Stimulated activated CD8-positive, alpha-beta memory T cell treated with anti-CD3 and anti-CD28 coated beads, Interleukin-15, amount 100 ng/mL, for 48 hours (primary cell): ENCODE data around the gene PGM2.

Experiments used
- DNase-seq, 2 donors: peaks; one replicate each; pipeline ENCODE4 v3.0.0-alpha.2; 2020; ENCODE audit warnings: low read depth in 2 of 2

Gene PGM2

GRCh38 chr4:37864786-37865185, 38.3 kb downstream of the PGM2 start:
- DNase-seq = no peak

DNA sequence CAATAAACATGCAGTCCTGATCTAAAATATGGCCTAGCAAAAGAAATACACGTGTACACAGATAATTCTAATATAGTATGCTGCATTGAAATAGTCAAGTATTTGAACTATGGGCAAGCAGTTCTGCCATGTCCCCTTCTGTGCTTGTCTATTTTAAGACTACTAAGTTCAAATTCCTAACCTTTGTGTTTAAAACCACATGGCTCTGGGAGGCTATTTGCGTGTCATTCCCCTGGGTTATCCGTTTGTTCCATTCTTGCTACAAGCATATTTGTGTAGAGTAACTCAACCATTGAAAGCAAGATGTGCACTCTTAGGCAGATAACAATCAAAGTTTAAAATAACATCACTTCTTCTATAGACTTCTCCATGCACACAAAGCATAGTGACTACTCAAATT, 39.0 kb downstream of the PGM2 start:
- DNase-seq = no peak

DNA sequence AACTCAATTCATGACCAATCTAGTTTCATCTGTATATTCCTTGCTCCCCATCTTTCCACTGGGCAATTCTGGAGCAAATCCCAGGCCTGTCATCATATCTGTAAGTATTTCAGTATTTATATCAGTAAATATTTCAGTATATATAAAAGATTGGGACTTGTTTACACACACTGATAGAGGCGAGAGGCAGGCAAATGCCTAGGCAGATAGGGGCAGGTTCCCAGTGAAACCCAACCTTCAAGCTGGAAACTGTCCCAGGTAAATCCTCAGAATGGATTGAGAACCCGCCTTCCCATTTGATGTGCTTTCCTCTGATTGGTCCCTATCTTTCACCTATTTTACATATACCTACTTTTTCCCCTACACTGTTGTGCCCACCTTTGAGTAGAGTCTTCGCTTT, 40.6 kb downstream of the PGM2 start:
- no peak for DNase-seq

- no peak for DNase-seq
Measured at GRCh38 chr4:37868238-37868637, 41.8 kb downstream of the PGM2 start.

GRCh38 chr4:37872310-37872988, 46.0 kb downstream of the PGM2 start:
- no peak for DNase-seq

DNA sequence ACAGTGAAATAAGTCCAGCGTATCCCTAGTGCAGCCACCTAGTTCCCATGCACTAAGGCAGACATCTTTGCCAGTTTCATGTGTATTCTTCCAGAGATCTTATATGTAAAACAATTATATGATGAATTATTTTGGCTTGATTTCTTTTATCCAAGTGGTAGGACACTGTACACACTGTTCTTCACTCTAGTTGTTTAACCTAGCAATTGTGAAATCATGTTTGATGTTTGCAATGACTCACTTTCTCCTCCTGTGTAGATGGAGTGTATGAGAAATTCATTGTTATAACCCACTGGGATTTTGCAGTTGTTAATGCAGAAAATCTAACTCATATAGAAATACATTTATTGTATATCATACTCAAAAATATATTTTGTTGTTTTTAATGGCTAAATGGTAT, 46.9 kb downstream of the PGM2 start:
- DNase-seq = no peak

- no peak for DNase-seq
Measured at GRCh38 chr4:37876156-37876555, 49.7 kb downstream of the PGM2 start.

DNA sequence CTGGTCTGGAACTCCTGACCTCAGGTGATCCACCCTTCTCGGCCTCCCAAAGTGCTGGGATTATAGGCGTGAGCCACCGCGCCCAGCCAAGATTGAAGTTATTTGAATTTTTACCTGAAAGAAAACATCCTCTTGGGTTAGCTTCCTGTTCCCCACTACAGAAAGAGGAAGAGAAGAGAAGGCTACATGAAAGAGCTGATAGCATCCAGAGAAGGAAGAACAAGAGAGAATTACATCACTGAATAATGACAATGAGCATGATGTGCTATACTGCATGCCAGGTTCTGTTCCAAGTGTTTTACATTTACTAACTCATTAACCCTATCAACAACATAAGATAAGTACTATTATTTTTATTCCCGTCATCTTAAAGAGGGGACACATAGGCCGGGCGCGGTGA, 52.9 kb downstream of the PGM2 start:
- DNase-seq = no peak

DNA sequence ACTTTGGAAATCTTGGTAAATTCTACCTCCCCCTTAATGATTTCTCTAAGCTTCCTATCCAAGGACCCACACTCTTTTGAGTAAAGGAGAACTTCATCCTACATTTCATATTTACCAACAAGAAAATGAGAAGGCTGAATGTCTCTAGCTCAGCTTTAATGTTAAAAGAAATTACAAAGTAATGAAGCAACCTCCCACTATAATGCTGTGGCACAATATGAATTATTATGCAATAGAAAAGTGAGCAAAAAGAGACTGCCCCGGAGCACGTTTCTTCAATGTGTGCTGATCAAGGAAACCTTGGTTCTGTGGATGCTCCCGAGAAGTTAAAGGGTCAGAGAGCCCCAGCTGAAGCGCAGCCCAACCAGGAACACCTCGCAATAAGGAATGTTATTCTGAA, 55.3 kb downstream of the PGM2 start:
- DNase-seq = no peak

DNA sequence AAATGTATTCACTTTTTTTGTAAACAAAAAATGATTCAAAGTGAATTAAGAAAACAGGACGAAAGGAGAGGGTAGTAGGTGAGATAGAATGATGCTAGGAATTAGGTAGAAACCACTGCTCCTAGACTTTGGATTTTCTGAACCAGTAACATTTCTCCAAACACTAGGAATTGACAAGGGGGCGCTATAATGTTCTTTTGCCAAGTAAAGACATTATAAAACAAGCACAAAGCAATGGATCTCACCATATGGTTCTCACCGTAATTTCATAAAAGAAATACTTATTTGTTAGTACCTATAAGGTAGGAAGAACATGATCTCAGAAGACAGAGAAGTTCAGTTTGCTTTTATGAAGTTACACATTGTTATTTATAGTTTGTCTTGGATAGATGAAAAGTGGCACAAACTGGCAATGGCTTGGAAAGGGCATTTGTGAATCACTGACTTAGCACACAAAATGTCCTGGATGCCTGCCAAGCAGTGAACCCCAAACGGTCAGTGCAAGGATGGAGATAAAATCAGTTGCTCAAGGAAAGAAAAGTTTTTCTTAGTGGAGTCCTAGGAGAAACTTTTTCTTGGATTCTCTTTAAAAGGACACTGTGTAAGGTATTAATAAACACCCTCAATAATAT, 56.3 kb downstream of the PGM2 start:
- DNase-seq = no peak

GRCh38 chr4:37884855-37885487, 58.5 kb downstream of the PGM2 start:
- DNase-seq = no peak

DNA sequence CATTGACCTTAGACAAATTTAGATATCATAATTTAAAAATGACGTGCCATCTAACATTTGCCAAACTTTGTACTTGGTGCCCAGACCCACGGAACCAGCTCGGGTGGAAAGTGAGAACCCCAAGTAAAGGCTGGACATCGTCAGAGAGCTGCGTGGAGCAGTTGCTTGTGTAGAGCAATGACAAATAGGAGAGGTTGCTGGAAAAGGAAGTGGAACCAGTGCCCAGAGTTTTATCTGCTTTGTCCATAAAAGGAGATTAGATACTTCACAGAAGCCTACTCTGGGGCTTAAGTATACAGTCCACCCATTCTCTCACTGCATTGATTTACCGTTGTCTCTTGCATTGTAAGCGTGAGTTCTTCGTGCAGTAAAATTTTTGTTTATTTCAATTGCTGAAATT, 59.0 kb downstream of the PGM2 start:
- DNase-seq = no peak

GRCh38 chr4:37889849-37890800, 63.6 kb downstream of the PGM2 start:
- peak in 1 of 2 donors; percentile 8 for DNase-seq

DNA sequence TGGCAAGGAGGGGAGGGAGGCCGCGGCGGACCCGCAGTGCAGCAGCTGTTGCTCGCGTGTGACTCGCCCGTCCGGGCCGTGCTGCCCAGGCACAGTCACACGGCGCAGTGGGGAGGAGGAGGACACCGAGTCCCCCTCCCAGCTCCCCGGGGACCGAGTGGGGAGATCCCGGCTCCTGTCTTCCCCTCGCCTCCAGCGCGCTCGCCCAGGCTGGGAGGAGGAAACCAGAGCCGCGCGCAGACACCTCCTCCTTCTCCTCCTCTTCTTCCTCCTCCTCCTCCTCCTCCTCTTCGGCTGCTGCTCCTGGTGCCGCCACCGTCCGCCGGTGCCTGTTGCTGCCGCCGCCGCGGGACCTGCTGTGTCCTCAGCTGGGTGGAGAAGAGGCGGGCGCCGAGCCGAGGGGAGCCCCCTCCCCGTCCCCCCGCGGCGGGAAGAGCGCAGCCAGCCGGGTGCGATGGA, 64.3 kb downstream of the PGM2 start, which contains the start of gene TBC1D1:
Gene TBC1D1, plus strand, starts transcription at position 284 of the 459 bp plus-strand sequence. CDS start 11,012 bp downstream, outside the sequence.
- DNase-seq = peak; percentile 24 to 27

DNA sequence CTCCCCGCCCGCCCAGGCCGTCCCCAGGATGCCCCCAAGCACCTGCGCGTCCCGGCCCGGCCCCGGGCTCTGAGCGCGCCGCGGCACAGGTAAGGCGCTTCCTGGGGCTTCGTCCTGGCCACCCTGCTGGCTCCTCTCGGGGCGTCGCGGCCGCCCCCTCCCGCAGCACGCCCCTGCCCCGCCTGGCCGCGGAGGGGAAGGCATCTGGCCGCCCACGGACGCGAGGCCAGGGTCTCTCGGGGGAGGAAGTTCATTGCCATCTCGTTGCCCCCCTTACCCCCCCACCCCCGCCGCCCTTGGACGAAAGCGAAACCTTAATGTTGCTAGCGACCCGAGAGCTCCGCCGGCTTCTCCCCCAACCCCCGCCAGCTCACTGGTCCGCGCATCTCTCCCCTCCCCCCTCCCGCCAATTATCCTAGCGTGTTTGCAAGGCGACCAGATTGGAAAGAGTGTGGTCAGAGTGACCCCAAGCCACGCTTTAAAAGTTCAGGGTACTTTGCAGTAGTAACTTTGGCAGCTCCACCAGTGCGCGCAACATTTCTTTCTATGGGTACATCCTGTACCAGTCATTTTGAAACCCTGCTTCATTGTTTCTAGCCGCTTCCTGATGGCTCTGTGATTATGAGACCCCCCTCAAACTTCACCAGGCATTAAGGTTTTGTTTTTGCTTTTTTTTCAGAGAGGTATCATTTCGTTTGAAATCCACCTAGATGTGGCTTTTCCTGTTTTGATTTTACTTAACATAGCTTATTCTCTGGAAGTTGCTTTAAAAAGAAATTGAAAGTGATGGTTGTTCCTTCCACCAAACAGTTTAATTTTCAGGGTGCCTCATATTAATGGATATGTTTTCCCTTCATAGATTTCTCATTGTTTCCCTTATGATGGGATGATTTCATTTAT, 65.0 kb downstream of the PGM2 start:
- peak; percentile 32 to 49 for DNase-seq

DNA sequence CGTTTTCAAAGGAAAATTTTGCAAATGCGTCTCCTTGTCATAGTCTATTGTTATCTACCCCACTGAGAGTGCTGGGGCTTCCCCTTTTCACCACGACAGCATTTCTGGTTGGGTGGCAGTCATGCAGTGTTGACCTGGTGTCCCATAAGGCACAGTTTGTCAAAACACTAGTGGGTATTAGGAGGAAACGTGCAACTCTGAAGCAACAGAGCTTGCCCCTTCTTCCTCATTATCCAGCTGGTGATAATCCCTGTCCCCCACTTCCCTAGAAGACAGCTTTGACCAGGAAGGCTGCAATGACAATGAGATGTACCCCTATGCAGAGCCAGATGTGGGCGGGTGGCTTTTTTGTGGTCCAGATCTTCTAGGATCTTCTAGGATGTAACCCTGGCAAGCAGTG, 66.2 kb downstream of the PGM2 start:
- peak; percentile 43 to 50 for DNase-seq

- DNase-seq = no peak
Measured at GRCh38 chr4:37893164-37893563, 66.7 kb downstream of the PGM2 start.

DNA sequence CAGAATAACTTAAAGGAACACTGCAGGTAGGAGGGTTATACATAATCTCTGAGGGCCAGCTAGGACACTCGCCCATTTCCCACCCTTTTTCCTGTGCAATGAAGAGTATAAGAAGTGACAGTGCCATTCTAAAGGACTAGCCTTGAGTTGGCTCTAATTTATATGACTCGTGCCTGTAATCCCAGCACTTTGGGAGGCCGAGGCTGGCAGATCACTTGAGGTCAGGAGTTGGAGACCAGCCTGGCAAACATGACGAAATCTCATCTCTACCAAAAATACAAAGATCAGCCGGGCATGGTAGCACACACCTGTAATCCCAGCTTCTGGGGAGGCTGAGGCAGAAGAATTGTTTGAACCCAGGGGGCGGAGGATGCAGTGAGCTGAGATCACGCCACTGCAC, 68.8 kb downstream of the PGM2 start:
- no peak for DNase-seq

- DNase-seq = no peak
Measured at GRCh38 chr4:37896206-37896860, 69.8 kb downstream of the PGM2 start.

DNA sequence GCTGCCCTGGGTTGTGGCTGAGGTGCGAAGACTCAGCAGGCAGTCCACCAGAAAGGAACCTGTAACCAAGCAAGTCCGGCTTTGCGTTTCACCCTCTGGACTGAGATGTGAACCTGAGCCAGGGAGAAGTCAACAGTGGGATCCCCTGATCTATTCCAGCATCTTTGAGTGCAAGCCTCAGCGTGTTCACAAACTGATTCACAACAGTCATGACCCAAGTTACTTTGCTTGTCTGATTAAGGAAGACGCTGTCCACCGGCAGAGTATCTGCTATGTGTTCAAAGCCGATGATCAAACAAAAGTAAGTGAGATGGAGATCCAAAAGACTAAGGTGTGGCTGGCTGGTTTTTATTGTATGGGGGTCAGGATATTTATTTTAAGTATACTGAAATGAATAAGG, 75.7 kb downstream of the PGM2 start:
- DNase-seq = no peak
